Left kidney (tissue), 2 donors: ENCODE measurements around the gene C2CD4A. TPM values are rescaled to one million over a fixed set of nuclear protein-coding genes. Genes with fewer than 3 reads are reported as not detected.

Source experiments
- DNase-seq: peaks from one replicate; pipeline ENCODE4 v3.0.0-alpha.2; 2013
- polyA plus RNA-seq: library from polyadenylated mRNA; unstranded; fragments of 120-200 nt; gene quantifications from one replicate; pipeline ENCODE4 v1.2.1, GENCODE V29; 2013; ENCODE audit not compliant: insufficient read length

The C2CD4A gene
- polyA plus RNA-seq, 1 donor = 0.33 TPM

DNA sequence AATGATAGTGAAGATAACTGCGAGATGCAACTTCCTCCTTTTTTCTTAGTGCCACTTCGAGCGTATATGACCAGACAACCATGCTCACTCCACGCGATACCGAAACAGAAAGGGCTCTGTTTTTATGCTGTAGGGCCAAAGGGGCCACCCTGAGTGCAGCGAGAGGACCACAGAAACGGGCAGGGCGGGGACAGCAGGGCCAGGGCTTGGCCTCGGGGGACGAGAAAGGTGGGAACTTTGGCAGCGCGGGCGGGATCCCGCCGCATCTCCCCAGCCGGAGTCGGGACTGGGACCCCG is 7.0 kb upstream of the C2CD4A start:
- no peak for DNase-seq

DNA sequence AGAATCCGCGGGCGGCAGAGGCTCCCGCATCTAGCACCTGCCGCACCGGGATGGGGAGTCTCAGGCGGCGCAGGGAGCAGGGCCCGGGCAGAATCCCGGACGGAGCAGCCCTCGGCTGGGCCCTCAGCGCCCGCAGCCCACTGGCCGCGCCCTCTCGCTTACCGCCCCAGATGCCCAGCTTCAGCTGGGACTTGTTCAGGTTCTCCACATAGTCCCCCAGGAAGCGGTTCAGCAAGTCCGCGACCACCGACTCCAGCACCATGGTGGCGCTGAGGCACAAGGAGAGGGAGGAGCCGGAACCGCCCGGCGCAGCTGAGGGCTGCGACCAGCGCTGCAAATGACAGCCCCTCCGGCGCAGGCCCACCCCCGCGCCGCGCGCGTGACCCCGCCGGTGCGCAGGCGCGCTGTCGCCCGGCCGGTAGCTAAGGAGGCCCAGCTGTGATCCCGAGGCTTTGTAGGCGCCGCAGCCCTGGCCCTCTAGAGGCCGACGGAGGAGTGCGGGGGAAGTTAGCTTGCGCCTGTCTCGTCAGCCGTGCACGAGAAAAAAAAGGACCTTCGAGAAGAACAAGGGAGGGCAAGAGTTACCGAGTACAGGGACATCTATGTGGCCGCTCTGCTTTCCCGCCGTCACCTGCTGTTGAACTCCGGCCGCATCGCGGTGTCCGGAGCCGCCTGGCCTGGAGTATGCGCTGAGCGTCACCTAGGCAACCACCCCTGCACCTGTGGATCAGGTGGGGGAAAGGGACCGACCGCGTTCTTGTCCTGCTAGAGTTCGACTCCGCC is 6.5 kb upstream of the C2CD4A start, which contains the start of gene VPS13C:
TSS of gene VPS13C (minus strand) at position 335 of the 783 bp plus-strand sequence. CDS start at position 262, 73 bp downstream.
- DNase-seq = peak; percentile 94

DNA sequence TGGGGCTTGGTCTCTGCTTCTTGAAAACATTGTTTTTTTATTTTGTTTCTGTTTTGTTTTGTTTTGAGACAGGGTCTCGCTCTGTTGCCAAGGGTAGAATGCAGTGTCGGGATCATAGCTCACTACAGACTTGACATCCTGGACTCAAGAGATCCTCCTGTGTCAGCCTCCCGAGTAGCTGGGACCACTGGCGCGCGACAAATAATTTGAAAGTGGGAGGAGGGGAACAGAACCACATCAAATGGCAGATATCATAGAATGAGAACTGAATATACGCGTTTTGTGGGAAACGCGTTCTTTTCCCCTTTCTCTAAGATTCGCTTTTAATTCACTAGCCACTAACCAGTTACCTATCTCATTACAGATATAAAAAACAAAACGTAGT is 5.9 kb upstream of the C2CD4A start:
- DNase-seq = no peak

DNA sequence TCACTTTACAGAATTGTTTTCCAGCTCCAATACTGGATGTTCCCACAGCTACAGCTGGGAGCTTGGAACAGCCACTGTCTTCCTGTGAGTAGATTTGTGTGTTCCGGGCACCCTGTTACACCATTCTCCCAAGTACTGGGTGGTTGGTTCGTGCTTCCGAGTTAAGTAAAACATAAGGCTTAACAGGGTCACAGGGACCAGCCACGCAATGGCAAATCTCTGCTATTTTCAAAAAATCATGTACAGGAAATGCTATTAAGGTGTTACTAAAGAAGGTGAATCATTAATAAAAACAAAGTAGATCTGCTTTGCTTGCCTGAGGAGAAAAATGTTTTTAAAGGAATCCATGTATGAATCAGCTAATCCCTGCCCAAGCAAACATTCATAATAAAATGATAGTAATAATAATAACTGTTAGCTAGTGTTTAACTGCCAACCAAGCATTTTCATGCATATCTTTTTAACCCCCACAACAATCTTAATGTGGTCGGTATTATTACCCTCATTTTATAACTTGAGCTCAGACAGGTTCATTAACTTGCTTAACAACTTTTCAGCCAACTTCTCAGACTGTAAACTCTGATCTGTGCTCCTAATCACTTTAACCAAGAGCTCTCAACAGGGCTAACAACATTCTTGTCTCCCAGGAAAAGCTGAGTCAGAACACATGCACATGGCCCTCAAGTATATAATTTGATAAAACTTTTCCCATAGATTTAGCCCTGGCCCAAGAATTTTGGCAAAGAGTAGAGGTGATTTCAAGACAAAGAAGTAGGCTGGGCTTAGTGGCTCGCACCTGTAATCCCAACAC is 2.7 kb upstream of the C2CD4A start:
- DNase-seq = no peak

DNA sequence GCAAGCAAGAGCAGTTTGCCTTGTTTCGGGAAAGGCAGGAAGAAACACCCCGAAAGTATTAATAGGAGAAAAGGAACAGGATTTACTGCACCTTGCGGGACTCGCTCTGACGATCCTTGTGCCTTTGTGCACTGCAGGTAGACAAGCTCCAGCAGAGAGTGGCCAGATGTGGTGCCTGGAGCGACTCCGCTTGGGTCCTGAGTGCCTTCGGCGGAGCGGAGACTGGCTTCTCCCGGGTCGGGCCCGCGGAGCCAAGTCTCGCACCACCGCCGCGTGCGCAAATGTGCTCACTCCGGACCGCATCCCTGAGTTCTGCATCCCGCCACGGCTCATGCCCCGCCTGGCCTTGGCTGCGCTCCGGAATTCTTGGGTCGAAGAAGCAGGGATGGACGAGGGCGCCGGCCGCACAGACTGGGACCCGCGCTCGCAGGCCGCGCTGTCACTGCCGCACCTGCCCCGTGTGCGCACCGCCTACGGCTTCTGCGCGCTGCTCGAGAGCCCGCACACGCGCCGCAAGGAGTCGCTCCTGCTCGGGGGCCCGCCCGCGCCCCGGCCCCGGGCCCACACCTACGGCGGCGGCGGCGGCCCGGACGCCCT is 769 bp downstream of the C2CD4A start:
- DNase-seq = no peak

DNA sequence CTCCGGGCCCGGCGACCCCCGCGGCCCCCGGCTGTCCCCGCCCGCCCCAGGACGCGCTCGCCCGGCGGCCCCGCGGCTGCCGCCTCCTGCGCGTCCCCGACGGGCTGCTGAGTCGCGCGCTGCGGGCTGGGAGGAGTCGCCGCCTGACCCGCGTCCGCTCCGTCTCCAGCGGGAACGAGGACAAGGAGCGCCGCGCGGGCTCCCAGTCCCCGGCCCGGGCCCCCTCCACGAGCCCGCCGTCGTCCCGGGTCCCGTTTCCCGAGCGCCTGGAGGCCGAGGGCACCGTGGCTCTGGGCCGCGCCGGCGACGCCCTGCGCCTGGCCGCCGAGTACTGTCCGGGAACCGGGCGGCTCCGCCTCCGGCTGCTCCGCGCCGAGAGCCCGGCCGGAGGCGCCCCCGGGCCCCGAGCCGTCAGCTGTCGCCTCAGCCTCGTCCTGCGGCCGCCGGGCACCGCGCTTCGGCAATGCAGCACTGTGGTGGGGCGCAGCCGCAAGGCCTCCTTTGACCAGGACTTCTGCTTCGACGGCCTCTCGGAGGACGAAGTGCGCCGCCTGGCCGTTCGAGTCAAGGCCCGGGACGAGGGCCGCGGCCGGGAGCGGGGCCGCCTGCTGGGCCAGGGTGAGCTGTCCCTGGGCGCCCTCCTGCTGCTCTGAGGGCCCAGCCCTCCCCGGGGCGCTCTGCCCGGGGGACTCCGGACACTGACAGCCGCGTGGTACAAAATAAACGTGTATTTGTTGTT is 1.5 kb downstream of the C2CD4A start:
- DNase-seq = no peak

DNA sequence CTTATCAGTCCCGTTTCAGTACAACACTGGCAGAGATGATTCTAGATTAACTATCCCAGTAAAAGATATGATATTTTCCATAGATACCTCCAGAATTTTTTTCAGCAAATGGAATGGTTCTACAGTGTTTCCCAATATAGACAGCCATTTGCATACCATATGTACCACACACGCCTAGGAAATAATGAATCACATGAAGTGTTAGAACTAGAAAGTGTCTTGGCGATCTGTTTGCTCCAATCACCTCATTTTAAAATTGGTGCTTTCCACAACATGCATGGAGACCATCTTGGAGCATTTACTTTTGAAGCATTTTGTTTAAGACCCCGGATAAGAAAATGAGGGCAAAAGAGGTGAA is 2.0 kb downstream of the C2CD4A start:
- DNase-seq = no peak

DNA sequence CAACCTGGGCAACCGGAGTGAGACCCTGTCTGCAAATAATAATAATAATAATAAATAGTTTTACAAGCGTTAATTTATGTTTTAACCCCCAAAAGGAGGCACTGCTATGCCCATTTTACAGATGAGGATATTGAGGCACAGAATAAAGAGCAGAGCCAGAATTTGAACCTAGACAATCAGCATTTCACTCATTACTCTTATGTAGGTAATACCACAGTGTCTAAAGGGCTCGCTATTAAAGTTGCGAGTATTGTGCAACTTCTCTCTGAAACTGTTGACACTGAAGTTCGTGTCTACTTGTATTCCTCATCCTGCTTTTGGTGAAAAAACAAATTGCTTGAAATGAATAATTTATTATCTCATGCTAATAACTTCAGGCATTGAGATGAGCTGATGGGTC is 2.8 kb downstream of the C2CD4A start:
- DNase-seq = no peak

DNA sequence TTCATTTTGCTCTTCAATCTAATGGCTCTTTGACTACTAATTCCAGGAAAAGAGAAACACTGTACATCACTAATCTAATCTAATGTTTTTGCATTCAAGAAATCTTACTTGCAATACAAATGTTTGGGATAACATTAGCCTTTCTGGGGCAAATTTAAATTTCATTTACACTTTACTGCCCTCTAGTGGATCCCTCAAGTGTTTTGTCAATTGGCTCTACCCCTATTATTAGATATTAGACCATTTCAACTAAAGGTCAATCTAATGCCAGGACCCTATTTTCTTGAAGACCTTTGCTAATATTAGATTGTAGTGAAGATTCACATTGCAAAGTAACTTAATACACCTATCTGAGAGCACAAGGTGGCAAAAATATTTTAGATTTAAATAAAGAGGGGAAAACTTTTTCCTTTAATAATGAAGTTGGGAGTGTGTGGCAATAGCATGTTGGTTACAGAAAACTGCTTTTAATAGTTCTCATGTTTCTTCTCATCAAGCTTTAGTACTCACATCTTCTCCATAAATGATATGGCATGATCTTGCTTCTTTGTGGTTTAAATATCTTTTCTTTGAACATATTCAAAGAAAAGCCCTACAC is 5.0 kb downstream of the C2CD4A start:
- DNase-seq = no peak

DNA sequence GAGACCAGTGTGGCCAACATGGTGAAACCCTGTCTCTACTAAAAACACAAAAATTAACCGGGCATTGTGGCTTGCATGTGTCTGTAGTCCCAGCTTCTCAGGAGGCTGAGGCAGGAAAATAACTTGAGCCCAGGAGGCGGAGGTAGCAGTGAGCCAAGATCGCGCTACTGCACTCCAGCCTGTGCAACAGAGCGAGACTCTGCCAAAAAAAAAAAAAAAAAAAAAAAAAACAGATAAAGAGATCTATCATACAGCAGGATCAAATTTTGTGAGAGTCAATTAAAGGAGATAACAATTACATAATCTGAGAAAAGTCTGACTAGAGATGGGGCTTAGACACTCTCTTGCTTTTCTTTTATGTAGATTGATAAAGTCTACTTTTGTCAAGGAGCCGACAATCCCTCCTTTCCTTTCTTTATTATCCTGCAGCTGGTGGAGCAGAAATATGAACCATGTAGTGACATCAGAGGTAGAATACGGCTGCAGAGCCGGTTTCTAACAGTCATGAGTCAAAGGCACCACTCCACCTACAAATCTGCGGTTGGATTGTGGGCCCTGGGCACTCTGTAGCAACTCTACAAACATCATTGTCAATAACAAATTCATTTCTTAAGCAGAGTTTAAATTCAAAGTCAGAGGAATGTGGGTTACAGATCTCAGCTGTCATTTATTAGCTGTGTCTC is 9.0 kb downstream of the C2CD4A start:
- no peak for DNase-seq

DNA sequence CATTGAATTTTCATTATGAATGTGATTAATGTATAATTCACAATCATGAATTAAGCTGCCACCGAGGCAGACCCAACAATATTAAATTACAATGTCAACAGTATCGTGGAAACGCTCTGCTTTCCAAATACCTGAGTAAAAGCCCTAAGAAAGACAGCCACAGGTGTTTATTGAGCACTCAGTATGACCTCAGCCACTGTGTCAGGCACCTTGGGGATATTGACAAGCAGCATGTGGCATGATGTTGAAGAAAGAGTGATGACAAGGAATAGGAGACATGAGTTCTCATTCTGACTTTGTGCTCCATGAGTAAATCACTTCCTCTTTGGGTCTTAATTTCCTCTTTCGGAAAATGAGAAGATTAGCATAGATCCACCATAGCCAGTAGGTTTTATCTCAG is 12.8 kb downstream of the C2CD4A start:
- no peak for DNase-seq

DNA sequence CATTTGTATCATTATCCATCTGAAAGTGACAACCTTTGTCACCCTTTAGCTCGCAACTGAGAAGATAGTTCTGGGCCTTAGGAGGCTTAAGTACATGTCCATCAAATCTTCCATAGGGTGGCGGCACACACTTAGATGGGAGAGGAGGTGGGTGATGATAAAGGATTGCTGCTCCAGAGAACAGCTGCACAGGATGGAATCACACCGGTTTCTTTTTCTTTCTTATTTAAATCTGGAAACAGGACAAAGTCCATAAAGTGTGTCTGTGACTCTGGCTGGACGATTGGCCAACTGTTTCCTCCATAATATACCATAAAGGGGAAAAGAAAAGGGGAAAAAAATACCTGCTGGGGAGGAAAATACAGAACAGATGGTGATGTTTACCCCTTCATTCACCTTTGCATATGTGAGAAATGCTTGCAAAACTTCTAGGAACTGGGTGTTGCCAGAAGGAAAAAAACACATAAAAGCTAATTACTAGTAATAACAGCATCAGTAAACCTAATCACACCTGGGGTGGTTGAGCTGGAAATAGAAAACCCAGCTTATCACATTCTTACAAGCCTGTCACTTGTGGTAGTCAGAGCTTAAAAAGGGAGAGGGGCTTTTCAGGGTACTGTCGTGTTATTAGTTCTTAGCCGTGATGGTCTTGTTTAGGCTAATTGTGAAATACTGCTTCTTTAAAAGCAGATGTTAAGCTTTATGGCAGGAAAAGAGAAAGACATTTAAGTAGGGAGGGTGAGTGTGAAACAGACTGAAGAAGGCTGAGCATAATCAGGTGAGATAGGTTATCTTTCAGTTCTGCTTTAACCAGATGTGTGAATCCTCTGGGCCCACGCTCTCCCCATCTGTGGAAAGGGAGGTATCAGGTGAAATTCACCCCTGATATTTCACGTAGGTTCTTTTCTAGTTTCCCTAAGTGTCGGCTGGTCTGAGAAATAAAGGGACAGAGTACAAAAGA is 16.7 kb downstream of the C2CD4A start:
- no peak for DNase-seq

DNA sequence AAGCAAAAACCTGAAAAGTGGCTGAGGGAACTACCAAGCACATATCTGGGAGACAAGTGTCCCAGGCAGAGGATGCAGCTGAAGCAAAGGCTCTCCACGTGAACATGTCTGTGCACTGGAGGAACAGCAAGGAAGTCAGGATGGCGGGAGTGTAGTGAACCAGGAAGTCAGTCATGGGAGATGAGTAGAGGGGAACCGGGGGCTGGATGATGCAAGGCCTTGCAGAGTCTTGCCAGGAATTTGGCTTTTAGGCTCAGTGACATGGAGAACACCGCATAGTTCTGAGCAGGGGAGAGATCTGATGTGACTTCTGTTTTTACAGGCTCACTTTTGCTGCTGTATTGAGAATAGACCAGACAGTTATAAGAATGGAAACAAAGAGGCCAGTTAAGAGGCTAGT is 19.0 kb downstream of the C2CD4A start:
- DNase-seq = no peak

DNA sequence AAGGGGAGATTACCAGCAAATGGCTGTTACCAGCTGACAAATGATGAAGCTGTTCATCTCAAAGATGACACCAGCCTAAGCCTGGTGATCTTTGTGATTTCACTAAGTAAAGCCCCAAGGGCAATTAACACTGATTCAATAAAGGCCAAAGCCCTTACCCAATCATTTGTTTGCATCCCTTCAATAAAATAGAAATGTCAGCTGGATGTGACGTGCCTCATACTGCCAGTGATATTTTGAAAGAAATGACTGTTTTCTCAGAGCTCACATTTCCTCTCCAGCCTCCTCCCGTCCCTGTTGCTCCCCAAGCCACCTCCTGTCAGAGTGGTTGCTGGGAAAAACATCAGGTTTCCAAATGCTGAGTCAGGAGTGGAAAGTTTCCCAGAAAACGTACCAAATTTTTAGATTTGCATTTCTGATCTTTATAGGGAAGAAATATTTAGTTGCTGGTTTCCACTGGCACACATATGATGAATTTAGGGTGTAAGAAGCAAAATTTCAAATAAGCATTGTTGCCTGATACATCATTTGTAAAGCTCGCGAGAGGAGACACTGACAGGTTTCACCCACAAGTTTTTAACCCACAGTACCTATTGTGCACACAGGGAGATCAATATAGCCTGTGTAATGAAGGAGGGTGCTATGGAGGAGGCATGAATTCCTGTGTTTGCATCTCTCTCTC is 21.0 kb downstream of the C2CD4A start:
- DNase-seq = no peak

DNA sequence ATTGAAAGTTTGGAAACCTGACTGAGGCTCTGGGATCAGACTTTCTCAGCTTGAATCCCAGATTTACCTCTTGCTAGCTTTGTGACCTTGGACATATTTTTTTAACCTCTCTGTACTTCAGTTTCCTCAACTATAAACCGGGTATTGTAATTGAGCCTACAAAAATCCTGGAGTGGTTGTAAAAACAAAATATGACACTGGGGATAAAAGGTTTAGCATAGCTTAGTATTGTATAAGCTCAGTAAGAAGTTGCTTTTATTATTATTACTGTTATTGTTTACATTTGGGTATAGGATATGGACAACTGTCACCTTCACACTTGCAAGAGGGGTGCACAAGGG is 21.5 kb downstream of the C2CD4A start:
- no peak for DNase-seq

DNA sequence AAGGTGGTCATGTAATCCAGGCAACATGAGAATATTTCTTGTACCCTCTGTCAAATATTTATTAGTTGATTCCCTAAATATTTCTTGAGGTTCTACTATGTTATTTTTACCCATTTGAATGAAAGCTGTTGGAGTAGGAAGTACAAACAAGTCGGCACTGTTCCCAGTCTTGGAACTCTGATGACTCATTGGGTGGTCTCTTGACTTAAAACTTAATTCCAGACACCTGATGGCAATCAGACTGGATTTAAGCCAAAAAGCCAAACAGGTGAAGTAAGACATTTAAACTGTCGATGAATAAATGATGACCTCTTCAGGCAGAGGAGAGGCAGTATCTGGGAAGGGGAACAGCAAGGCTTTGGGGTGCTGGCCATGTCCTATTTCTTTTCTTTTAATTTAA is 22.8 kb downstream of the C2CD4A start:
- DNase-seq = no peak

DNA sequence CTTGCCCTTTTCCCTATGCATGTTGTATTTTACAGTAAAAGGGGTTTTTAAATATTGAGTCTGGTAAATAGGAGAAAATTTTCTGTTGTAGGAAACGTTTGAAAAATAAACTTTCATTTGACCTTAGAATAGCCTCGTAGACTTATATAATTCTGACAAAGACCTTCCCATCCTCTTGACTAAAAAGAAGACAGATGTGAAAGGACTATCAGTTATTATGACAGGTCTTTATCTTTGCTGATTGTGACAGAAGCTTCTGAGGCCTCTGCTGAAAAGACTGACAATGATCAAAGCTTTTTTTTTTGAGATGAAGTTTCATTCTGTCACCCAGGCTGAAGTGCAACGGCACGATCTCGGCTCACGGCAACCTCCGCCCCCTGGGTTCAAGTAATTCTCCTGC is 24.2 kb downstream of the C2CD4A start:
- DNase-seq = no peak

DNA sequence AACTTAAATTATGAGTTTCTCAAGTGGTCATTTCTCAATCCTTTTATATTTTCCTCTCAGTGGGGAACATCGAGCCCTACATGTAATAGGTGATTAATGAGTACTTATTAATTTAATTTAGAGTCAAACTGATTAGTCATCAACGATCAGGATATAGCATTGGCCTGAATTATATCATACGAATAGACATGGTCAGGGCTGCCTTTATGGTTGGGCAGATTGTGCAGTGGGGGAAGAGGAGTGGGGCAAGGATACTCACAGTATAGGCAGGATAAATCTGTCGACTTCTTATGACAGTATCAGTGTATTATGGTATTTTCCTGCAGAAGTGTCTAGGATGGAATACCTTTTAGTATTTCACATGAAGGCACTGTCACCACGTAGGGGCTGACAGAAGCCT is 27.0 kb downstream of the C2CD4A start:
- no peak for DNase-seq

DNA sequence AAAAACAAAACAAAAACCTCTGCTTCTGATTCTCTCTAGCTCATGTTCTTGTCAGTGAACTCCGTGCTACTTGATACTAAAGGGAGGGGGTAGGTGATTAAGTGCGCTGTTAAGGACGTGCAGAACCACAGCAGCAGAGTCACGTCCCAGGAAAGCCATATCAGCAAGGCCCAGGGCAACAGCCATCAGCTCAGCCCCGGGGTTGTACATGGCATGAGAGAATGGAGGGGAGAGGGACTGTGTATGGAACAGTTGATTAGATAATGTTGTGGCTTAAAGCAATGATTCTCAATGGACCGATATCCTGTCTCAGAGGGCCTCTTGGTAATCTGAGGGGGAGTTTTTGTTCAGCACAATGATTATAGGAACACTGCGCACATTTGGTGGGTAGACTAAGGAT is 27.6 kb downstream of the C2CD4A start:
- no peak for DNase-seq

DNA sequence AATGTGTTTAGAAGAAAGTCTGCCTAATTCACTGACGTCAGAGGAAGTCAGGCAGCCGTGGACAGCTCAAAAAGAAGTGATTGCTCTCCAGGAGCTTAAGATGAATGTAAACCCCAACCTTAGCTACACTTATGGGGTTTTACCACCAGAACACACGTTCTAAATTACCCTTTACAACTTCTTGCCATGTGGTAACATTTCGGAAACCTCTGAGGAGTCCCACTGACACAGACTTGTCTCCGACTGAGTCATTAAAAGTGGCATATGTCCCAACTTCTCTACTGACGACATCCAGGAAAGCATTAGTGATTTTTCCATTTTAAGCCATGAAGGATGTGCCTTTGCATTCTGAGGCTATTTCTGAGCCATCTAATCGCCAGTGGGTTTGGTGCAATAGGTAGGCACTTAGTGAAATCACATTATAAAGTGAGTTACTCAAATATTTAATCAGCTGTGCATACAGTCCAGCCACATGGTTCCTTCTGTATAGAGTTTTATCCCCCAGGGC is 32.4 kb downstream of the C2CD4A start:
- no peak for DNase-seq
